OCI-LY1 (cell line): ENCODE measurements around the gene ZNF836.

Experiments
- EZH2 ChIP-seq: fragments of 200-600 bp; sonication (generic), shearing (Covaris generic); IDR thresholded peaks from 2 replicates; pipeline ENCODE4 v1.8.0; 2017; ENCODE audit warnings: borderline replicate concordance, mixed run types, mild to moderate bottlenecking, antibody characterized with exemption, low read length, moderate library complexity, mixed read lengths
- TF ChIP-seq, protein P1 (sequence below): fragments of 200-600 bp; sonication (generic), shearing (Covaris generic); IDR thresholded peaks from 2 replicates; pipeline ENCODE4 v1.5.1; 2017; ENCODE audit warnings: mild to moderate bottlenecking, antibody characterized with exemption, low read length, moderate library complexity, mixed read lengths

DNA sequence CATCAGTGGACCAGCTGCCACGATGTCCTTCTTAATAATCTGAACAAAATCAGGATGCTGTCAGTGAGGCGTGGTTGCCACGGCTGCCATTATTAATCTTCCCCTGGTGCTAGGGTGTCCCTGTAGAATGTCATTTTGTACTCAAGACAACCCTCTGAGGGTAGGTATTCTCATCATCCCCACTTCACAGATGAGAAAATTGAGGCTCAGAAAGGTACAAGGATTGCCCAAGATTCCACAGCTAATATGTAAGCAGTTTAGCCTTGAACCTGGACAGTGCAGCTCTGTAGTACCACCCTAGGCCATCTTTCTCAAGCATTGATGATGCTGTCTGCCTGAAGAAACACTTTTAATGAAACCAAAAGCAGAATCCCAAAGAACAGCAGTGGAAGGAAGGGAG is 26.5 kb upstream of the ZNF836 start:
- TF ChIP-seq, protein P1, sequence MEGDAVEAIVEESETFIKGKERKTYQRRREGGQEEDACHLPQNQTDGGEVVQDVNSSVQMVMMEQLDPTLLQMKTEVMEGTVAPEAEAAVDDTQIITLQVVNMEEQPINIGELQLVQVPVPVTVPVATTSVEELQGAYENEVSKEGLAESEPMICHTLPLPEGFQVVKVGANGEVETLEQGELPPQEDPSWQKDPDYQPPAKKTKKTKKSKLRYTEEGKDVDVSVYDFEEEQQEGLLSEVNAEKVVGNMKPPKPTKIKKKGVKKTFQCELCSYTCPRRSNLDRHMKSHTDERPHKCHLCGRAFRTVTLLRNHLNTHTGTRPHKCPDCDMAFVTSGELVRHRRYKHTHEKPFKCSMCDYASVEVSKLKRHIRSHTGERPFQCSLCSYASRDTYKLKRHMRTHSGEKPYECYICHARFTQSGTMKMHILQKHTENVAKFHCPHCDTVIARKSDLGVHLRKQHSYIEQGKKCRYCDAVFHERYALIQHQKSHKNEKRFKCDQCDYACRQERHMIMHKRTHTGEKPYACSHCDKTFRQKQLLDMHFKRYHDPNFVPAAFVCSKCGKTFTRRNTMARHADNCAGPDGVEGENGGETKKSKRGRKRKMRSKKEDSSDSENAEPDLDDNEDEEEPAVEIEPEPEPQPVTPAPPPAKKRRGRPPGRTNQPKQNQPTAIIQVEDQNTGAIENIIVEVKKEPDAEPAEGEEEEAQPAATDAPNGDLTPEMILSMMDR = no peak
- no peak for TF ChIP-seq EZH2
